Measurements from ENCODE around the gene NT5E.
"Not testable (repeated sequence)": the region's sequence is repeated elsewhere in the genome, so short reads cannot be mapped to it uniquely, and the experiment has no call there.

NT5E gene

DNA sequence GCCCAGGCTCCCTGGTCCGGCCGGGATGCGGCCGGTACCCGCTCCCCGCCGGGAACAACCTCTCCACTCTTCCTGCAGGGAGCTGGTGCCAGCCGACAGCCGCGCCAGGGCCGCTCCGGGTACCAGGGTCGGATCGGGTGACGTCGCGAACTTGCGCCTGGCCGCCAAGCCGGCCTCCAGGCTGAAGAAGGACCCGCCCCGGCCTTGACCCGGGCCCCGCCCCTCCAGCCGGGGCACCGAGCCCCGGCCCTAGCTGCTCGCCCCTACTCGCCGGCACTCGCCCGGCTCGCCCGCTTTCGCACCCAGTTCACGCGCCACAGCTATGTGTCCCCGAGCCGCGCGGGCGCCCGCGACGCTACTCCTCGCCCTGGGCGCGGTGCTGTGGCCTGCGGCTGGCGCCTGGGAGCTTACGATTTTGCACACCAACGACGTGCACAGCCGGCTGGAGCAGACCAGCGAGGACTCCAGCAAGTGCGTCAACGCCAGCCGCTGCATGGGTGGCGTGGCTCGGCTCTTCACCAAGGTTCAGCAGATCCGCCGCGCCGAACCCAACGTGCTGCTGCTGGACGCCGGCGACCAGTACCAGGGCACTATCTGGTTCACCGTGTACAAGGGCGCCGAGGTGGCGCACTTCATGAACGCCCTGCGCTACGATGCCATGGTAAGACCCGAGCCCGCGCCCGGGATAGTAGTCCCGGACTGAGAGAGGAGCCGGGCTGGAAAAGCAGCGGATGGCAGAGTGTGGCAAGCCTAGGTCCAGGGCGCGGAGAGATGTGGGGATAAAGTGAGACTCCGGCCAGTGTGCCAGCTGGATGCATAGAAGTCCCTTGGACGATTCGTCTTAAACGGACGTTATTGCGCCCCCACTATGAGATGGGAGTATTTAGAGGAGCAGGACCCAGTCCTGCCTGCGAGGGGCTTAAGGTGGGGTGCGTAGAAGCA is at the start of gene NT5E:
Gene NT5E, plus strand, starts transcription at position 266 of the 942 bp plus-strand sequence. Its CDS starts 57 bp downstream, at position 323.
- peak; percentile 3 to 58 for DNase-seq

DNA sequence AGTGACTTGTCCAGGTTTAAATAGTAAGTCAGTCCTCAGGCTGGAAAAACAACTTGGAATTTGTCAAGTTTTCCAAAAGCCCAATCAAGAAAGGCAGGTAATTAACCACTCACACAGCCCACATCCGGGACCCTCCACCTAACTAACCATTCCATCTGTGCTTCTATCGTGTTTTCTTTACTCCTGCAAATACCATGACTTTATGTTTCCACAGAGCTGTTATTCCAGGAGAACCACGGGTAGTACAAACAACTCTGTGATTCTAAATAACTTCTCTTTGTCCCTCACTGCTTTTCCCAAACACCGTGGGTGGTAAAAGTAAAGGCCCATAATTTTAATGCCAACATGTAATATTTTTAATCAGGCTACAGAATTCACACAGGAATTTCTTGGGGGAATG is 49.6 kb upstream of the NT5E start:
- no peak for DNase-seq

DNA sequence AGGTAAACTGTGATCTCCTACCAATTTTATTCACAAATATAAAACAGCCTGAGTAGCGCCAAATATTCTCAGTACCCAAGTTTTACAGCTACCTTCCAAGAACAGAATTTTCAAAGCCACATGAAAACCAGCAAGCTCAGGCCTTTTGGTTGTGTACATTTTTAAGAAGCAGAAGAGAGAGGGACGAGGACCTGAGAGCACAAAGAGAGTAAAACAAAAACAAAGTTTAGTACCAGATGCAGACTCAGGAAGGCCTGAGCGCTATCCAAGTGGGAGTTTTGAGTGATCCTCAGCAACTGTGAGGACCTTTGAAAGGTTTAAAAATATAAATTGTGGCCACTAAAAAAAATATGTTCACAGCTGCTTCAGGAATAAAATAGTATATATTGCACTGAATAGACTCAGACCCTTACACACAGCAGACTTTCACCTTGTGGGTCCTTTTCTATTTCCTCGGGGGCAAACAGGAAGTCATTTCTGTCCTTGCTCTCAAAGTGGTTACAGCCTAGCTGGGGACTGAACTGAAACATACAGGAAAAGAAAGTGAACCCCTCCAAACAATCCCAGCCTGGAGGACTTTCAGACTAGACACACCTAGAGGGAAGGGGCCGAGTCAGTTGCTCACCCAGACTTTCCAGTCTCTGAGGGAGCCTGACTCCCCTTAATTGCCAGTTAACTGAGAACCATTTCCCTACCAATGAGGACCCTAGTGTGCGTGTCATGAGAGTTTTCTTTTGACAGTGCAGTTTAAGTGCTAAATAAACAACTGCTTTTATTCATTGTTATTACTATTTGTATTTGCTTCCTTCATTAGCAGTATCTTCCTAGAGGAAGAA is 48.5 kb upstream of the NT5E start:
- DNase-seq: no peak

DNA sequence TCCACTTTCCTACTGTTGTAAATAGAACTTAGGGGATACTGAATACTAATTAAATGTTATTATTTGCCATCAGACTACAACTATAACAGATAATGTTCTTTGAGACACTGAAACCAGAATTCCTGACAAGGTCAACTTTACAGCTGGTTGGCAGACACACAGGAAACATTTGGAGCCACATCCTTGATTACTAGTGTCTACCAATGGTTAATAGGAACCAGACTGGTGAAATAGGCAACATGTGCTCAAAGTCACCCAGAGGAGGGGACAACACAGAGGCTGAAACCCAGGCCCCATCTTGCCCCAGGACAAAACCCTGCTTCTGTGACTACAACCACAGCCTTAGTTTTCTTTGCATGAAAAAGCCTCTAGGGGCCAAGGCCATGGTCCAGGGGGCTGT is 47.8 kb upstream of the NT5E start:
- no peak for DNase-seq

DNA sequence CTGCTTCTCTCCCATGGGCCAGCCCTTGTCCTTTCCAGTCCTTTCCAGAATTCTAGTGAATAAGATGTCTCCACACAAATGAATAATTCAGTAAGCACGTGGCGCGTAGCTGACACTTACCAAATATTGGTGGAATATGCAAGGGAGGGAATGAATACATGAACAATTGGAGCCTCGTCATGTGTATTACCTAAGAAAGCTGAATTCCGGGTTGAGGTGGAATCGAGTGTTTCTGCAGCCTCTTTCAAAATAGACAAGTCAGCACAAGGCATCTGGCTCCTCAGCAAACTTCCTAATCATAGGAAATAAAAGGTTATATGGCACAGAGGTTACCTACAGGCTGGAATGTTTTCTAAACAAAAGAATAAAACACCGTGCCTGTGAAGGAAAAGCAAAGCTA is 47.0 kb upstream of the NT5E start:
- DNase-seq: no peak

DNA sequence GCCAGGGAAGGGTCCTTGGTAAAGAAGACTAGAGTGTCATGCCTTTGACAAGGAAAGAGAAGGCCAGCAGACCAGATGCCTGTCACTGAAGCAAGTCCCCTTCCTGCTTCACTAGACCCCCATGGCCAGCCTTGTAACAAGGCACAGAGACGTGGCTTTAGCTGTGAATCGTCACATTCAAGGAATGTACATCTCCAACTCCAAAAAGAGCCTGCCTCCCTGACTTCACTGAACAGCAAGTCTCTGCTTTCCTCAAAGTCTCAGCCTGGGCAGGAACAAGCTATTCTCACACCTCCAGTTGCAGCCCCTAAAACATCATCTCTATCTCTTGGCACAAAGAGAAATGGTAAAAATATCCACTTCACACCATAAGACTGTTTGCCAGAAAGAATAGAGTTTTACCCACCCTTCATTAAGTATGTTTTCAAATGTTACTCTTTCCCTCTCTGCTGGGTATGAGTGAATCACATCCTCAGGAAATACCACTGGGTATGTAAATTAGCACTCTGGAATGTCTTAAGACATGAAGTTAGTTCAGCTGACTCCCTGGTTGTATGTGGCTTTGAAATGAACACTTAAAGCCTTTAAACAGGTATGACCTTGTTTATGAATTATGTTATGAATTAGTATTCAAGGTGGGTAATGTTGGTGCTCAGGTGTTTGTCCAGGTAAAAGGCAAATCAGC is 46.4 kb upstream of the NT5E start:
- DNase-seq: no peak

DNA sequence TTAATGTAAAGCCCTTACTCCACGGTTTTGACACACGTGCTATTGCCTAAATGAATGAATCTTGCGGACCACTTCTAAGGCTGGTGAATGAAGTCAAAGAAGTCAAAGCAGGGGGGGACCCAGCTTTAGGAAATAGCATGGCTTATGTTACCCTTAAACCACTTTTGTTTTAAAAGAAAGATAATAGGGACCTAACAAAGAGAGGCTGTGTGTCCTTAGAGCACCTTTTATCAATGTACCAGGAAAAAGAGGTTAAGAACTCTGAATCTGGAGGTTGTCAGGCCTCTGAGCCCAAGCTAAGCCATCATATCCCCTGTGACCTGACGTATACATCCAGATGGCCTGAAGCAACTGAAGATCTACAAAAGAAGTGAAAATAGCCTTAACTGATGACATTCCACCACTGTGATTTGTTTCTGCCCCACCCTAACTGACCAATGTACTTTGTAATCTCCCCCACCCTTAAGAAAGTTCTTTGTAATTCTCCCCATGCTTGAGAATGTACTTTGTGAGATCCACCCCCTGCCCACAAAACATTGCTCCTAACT is 45.8 kb upstream of the NT5E start:
- not testable (repeated sequence) for DNase-seq

DNA sequence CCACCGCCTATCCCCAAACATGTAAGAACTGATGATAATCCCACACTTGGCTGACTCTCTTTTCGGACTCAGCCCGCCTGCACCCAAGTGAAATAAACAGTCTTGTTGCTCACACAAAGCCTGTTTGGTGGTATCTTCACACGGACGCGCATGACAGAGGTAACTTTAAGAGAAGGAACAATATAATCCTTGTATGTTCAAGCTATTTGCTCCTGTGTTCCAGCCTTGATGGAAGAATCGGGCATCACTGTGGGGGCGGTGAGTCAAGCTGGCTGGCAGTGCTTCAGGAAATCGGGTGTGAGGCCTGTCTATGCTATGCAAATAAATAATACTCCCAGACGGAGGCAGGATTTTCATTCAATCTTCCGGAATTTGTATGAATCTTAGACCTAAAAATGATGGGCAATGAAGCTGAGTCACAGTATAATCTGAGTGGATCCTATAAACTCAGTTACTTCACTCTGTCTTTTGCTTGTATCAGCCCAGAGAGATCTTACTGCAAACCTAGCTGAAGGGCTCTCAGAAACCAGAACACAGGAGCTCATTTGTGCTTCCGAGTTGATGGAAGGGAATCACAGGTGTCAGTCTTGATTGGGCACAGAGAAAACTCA is 45.2 kb upstream of the NT5E start:
- DNase-seq: no peak

DNA sequence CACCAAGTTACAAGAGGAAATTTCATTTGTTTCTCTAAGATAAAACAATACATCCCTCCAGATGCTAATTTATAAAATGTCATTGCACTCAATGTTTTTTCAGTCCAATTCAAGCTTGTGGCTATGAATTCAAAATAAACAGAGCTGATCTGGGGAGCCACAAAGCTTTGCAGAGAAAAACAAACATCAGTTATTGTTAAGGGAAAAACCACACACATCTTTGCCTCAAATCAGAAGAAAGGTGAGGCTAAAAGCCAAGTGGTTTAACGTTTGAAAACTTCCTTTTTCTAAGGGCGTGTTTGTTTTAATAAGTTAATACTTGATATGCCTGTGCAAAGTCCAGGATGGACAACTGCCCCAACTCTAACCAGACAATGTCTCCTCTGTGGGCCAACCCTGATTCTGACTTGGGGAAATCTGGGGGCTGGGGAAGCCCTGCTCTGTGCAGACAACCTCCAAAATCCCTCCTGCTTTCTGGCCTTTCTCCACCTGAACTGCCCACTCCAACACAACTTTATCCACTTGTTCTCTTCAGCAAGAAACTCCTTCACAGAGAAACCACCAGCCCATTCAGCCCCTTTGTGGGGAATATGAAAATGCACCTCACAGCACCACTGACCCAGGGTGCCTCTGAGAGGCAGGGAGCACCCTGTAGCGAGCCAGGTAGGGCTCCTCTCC is 44.6 kb upstream of the NT5E start:
- DNase-seq: no peak

DNA sequence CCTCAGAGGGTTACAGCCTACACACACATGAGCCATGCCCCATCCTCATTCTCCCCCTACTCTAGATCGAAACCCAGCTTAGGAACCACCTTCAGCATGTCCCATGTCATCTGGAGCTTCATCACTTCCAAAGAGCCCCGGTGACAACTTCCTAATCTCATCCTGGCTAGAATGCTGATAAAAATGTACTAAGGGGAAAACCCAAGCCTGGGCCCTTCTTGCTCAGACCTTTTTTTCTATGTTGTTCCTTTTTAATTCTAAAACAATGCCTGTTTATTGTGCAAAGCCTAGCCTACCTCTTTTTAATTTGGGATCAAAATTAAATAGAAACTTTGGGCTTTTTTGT is 44.1 kb upstream of the NT5E start:
- no peak for DNase-seq

DNA sequence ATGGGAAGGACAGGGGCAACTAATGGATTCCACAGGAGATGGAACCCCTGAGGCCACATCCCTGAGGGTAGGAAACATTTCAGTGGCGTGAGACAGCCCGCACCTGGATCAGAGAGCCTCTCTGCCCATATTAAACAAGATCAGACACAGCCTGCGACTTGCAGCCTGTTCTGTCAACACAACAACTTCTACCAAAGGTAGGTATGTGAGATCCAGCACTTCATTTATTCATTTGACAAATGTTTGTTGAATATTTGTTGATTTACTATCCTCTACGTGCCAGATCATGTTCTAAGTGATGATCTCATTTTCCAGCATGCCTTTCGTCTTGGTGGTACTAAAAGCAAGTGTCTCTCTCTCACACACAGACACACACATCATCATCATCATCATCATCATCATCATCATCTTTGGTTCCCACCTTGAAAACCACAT is 43.2 kb upstream of the NT5E start:
- no peak for DNase-seq

DNA sequence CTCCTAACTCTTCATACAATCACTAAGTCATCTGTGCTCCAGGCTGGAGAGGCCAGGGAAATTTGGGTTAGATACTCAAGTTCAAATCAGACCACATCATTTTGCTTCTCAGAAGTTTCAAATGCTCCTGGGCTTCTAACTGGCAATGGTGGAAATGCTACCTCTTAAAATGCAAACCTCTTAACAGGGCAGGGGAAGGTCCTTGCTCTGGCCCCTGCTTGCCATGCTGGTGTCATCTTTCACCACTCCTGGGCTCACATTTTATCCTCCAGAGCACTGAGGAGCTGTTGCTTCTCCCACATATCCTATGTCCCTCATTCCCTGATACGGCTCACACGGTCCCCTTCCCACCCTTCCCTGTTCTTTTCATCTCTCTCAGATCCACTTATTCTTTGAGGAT is 41.8 kb upstream of the NT5E start:
- no peak for DNase-seq

DNA sequence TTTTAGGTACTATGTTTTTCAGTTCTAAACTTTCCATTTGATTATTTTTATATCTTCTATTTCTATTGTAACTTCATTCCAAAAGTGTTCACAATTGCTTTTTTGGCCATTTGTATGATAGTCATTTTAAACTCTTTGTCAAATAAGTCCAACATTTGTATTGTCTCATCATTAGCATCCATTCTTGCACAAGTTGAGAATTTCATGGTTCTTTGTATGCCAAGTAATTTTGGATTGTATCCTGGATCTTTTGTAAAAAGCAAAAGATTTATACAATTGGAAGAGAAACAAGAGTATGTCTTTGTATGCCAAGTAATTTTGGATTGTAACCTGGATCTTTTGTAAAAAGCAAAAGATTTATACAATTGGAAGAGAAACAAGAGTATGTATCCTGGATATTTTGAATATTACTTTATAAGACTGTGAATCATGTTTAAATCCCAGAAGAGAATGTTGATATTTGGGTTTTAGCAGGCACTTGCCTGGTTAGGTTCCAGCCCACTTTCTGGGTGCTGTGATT is 36.9 kb upstream of the NT5E start:
- no peak for DNase-seq

DNA sequence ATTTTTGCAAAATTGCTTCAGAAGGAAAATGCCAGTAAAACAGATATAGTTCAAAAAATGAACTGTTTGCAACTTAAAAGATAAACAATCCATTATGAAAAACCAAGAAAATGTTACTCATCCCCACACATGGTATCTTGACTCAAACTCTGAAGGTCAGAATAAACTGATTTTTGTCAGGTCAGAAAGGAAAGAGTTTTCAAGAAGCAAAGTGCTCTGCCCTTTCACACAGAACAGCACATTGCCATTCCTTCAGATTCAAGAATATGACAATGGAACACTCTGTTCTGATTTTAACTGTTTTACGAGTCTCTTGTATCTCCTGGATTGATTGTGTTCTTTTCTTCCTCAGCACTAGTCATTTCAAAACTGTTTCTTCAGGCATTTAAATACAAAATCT is 33.8 kb upstream of the NT5E start:
- no peak for DNase-seq

DNA sequence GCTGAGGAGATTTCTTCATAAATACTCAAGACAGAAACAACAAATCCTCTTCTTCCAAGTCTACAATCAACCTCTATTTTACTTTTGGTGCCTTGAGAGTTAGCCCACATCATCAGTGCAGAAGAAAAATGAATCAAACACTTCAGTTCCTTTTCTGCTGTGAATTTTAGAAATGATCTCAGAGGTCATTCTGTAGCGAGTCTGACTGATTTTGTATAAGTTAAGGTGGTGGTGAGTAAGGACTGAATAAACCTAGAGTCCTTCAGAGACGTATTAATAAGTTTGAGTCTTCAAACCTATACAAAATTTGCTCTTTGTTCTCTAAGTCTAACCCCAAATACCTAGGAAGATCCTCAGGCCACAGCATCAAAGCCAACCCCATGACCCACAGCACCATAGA is 33.1 kb upstream of the NT5E start:
- DNase-seq: no peak

DNA sequence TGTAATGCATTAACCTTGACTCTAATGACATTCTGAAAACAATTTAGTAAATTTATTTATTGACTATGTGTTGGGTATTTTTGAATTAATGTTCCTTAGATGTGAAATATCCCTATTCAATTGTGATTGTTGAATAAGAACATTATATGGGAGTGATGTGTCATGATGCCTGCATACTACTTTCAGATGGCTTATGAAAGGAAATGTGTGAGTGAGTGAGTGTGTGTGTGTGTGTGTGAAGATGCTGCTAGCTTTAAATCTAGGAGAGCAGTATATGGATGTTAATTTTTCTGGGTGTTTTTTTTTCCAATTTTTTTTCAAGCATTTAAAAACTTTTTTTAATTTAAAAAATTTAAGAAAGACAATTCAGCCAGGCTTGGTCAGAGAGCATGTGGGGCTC is 32.5 kb upstream of the NT5E start:
- DNase-seq: no peak

DNA sequence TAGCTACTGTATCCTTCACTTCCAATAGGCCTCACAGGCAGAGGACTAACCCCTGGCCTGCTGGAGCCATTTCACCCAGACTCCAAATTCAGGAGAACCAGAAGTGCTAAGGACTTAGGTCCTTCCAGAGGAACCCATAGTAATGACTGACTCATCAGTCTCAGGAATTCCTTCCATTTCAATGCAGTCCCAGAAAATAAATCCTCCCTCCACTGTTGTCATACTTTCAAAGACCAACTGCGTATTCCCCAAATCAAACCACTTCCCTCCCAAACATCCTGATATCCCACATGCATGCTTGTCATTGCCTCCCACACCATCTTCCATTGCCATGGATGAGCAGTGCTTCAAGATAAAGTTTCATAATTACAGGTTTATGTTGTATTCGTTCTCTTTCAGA is 31.8 kb upstream of the NT5E start:
- DNase-seq: no peak

DNA sequence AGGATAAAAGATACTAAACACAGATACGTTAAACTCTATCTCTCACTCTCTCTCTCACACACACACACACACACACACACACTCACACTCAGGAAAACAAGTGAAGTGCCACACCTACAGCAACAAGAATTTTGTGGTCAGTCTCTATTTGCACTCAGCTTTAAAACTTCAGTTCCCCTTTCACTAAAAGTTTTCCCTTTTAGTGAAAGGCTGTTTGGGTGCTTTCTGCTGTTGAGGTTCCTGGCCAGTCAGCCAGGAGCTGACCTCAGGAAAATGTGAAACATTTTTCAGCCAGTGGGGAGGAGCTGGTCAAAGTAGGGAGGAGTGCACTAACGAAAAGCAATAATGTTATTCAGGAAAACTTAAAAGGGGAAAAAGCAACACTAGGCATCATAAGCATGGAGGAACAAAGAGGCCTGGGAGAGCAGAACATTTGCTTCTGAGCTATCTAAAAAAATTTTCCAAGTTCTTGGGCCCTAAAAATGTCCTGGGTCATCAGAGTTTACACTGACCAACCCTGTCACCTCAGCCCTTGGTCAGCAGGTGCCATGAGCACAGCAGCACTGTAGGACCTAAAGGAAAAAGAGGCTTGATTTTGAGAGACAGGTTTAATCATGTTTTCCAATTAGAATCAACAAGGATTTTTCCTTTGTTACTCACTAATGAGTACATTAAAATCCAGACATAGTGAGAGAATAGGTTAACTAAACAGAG is 30.7 kb upstream of the NT5E start:
- DNase-seq: no peak

DNA sequence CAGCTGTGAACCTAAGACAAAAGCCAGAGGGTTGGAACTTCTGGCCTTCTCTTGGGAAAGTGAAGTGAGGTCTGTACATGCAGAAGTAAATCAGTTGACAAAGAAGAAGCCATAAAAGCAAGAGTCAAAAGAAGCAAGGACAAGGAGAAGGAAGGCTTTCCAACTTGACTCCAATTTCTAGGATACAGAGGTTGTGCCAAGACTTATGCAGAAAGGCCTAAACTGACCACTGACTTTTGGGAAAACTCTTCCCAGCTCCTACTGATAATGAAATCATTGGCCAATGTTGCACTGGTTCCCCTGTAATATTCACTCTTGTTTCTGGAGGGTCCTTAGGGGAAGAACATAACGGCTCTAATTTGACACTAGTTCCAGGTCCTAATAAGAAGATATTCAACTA is 29.3 kb upstream of the NT5E start:
- no peak for DNase-seq

DNA sequence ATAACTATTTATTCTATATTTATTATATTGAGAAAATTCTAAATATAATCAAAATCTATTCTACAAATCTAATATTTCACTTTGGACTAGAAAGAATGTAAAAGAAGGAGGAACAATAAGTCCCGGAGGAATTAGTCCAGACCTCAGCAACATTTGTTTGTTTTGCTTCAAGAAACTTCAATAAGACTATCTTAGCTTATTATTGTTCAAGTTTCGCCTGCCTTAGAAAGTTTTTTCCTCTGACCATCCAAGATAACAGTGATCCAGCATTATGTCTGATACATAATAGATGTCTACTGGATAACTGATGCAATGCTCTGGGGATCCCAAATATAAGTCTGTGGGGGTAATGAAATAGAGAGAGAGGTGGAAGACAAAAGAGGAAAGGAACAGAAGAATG is 28.7 kb upstream of the NT5E start:
- no peak for DNase-seq

DNA sequence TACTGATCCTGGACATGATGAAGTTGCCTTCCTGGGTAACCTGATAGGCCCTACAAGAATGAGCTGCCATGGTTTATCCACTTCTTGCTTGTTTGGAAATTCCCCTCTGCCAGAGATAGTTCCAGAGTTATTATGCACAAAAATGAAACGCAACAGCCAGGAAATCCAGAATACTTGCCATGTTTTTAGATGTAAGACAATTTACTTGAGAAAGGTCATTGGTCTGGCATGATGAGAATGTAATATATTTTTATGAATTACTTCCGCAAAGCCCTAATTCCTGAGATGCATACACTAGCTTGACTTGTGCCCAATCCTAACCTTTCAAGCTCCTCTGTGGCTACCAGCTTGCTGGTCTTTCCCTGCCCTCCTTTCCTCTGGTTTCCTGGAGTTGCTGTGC is 27.9 kb upstream of the NT5E start:
- DNase-seq: no peak
